B cell (primary cell): ENCODE data around the gene PLEKHM3. TPM values are rescaled to one million over a fixed set of nuclear protein-coding genes. Genes with fewer than 3 reads are reported as not detected.

ENCODE experiments used
- ATAC-seq: fragments of 200-7000 bp; cut with Tn5 transposase; one replicate; pipeline ENCODE4 v1.10.0; 2021; ENCODE audit warnings: low read depth, mild to moderate bottlenecking, moderate number of reproducible peaks, moderate library complexity
- CTCF ChIA-PET: fragments of 350-600 bp; sonication (Branson Sonifier 250); formaldehyde crosslinking; loops from one replicate; lab custom pipeline; 2021; ENCODE audit warnings: antibody characterized with exemption, inconsistent platforms; lab: Charles Lee
- POLR2A ChIA-PET: fragments of 350-600 bp; sonication (Branson Sonifier 250); formaldehyde crosslinking; loops from one replicate; lab custom pipeline; 2021; ENCODE audit warnings: antibody characterized with exemption; lab: Charles Lee
- DNase-seq: peaks from one replicate; pipeline ENCODE4 v3.0.0; 2013
- H2AFZ ChIP-seq: 2 replicates; pipeline ENCODE4 v1.6.1; 2012; ENCODE audit warnings: mild to moderate bottlenecking, low read depth, low read length; ENCODE audit not compliant: insufficient read depth, poor library complexity, severe bottlenecking
- H3K27ac ChIP-seq, 2 donors: 1 replicate in 1 of 2; 2 replicates in 1 of 2; pipeline ENCODE4 v1.5.1; 2012 to 2013; ENCODE audit warnings: low read length in 2 of 2, mild to moderate bottlenecking in 2 of 2, moderate library complexity in 1 of 2
- H3K27me3 ChIP-seq, 4 experiments: fragments of 200-600 bp in 1 of 4; sonication (generic) in 1 of 4; replicated peaks in 1 of 4; 1 replicate in 2 of 4; 2 replicates in 2 of 4; pipeline versions ENCODE4 v1.6.1 to v1.7.0; 2013 to 2016; ENCODE audit warnings: low read length in 3 of 4, mild to moderate bottlenecking in 2 of 4, mixed read lengths in 1 of 4, moderate library complexity in 1 of 4; ENCODE audit not compliant: insufficient read depth in 4 of 4, control insufficient read depth in 3 of 4; ENCODE audit errors: control extremely low read depth in 1 of 4
- H3K36me3 ChIP-seq, 2 experiments: replicated peaks in 1 of 2; 1 replicate in 1 of 2; 2 replicates in 1 of 2; pipeline versions ENCODE4 v1.6.1 to v1.7.1; 2013; ENCODE audit warnings: low read length in 1 of 2; ENCODE audit not compliant: insufficient read depth in 2 of 2, control insufficient read depth in 1 of 2; ENCODE audit errors: control extremely low read depth in 1 of 2, extremely low read depth in 1 of 2
- H3K4me1 ChIP-seq, 2 donors: fragments of 200-600 bp in 1 of 2; sonication (generic) in 1 of 2; 1 replicate in 1 of 2; 2 replicates in 1 of 2; pipeline versions ENCODE4 v1.5.1 to v1.6.1; 2013 to 2017; ENCODE audit warnings: low read length in 2 of 2; ENCODE audit not compliant: control insufficient read depth in 2 of 2, insufficient read depth in 2 of 2
- H3K4me2 ChIP-seq: replicated peaks from 2 replicates; pipeline ENCODE3; 2012; ENCODE audit warnings: mild to moderate bottlenecking, low read depth, low read length; ENCODE audit not compliant: poor library complexity, severe bottlenecking
- H3K4me3 ChIP-seq, 5 experiments: fragments of 200-600 bp in 1 of 5; sonication (generic) in 1 of 5; 1 replicate in 3 of 5; 2 replicates in 2 of 5; pipeline versions ENCODE4 v1.5.1 to v1.7.0; 2011 to 2016; ENCODE audit warnings: low read length in 4 of 5, mild to moderate bottlenecking in 4 of 5, low read depth in 2 of 5, control low read depth in 1 of 5, moderate library complexity in 1 of 5; ENCODE audit not compliant: insufficient read depth in 1 of 5; ENCODE audit errors: control extremely low read depth in 1 of 5, extremely low read depth in 1 of 5
- H3K79me2 ChIP-seq: fragments of 200-600 bp; sonication (generic); one replicate; pipeline ENCODE4 v1.6.0; 2016; ENCODE audit warnings: low read length; ENCODE audit not compliant: control insufficient read depth, insufficient read depth
- H3K9ac ChIP-seq: fragments of 200-600 bp; sonication (generic); 2 replicates; pipeline ENCODE4 v1.6.1; 2017; ENCODE audit warnings: mild to moderate bottlenecking, low read length, moderate library complexity
- H3K9me3 ChIP-seq, 3 donors: one replicate each; pipeline versions ENCODE4 v1.6.1 to v1.7.1; 2013; ENCODE audit warnings: low read length in 2 of 3; ENCODE audit not compliant: control insufficient read depth in 2 of 3, insufficient read depth in 1 of 3; ENCODE audit errors: control extremely low read depth in 1 of 3
- H4K20me1 ChIP-seq: 2 replicates; pipeline ENCODE4 v1.6.0; 2012; ENCODE audit warnings: mild to moderate bottlenecking, low read length; ENCODE audit not compliant: insufficient read depth, control insufficient read depth, poor library complexity, severe bottlenecking
- H3K27ac Mint-ChIP-seq: one replicate; pipeline ENCODE4 v1.8.0; 2021; ENCODE audit warnings: mixed read lengths
- H3K27me3 Mint-ChIP-seq: one replicate; pipeline ENCODE4 v1.8.0; 2021; ENCODE audit warnings: mixed read lengths
- H3K4me1 Mint-ChIP-seq: one replicate; pipeline ENCODE4 v1.8.0; 2021; ENCODE audit warnings: mixed read lengths
- H3K4me3 Mint-ChIP-seq: one replicate; pipeline ENCODE4 v1.8.0; 2021; ENCODE audit warnings: mixed read lengths
- H3K9me3 Mint-ChIP-seq: one replicate; pipeline ENCODE4 v1.8.0; 2022; ENCODE audit warnings: mixed read lengths; ENCODE audit not compliant: insufficient read depth
- EZH2 ChIP-seq: IDR thresholded peaks from 2 replicates; pipeline ENCODE4 v1.6.1; 2012; ENCODE audit warnings: borderline replicate concordance, low read depth, mild to moderate bottlenecking, moderate library complexity, low read length; ENCODE audit not compliant: insufficient read depth, poor library complexity, severe bottlenecking
- whole genome bisulfite sequencing: methylation state at CpG from one replicate; pipeline ENCODE4 v1.1.5; 2013; ENCODE audit warnings: missing lambda C conversion rate; ENCODE audit not compliant: insufficient coverage; 5-methylcytosine and 5-hydroxymethylcytosine counted together
- intact Hi-C: fragments of 100-400 bp; cut with micrococcal nuclease; formaldehyde crosslinking; loops from one replicate; pipeline ENCODE4 v1.10.0; 2022
- polyA plus RNA-seq: library from polyadenylated mRNA; depleted of rRNA; stranded (reverse); fragments of >200 nt; gene quantifications from 2 replicates; pipeline ENCODE4 v1.2.3, GENCODE V29; 2012
- total RNA-seq, 2 donors: library from RNA; stranded (reverse); fragments of 120-200 nt in 1 of 2; gene quantifications; 1 replicate in 1 of 2; 2 replicates in 1 of 2; pipeline versions ENCODE4 v1.2.3 to v1.2.4, GENCODE V29; 2013 to 2022
- TF ChIP-seq, protein P1 (sequence below): fragments of 200-600 bp; IDR thresholded peaks from one replicate; pipeline ENCODE4 v1.8.0; 2022; ENCODE audit warnings: antibody characterized with exemption, mild to moderate bottlenecking

The PLEKHM3 gene
- total and polyA plus RNA-seq, 2 donors (not counting 1 experiment from before 2014, with no cell fraction given) = 4.0 to 17.7 TPM

DNA sequence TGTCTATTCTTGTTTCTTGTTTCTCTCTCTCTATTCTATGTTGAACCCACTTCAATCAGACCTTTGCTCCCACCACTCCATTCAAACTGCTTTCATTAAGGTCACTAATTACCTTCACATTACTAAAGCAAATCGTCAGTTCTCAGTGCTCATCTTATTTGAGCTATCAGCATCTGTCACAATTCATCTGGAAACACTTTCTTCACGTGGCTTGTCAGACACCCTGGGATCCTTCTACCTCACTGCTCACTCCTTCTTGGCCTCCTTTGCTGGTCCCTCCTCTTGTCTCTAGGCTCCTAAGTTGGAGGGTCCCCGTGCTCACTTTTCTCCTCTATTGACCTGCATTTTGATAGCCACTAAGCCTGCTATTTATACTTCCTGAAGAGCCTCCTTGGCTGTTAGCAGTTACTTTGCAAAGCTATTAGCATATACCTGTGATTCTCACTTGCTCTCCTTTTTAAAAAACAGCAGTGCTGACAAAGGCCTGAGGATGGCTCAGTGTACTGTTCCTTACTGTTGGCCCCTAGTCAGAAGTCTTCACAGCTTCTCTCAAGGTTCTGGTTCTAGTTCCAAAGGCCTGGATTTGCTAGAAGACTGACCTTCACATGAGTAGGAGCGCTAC lies 80.2 kb downstream of the PLEKHM3 start:
- intact Hi-C loops = no loop called here
- TF ChIP-seq, protein P1, sequence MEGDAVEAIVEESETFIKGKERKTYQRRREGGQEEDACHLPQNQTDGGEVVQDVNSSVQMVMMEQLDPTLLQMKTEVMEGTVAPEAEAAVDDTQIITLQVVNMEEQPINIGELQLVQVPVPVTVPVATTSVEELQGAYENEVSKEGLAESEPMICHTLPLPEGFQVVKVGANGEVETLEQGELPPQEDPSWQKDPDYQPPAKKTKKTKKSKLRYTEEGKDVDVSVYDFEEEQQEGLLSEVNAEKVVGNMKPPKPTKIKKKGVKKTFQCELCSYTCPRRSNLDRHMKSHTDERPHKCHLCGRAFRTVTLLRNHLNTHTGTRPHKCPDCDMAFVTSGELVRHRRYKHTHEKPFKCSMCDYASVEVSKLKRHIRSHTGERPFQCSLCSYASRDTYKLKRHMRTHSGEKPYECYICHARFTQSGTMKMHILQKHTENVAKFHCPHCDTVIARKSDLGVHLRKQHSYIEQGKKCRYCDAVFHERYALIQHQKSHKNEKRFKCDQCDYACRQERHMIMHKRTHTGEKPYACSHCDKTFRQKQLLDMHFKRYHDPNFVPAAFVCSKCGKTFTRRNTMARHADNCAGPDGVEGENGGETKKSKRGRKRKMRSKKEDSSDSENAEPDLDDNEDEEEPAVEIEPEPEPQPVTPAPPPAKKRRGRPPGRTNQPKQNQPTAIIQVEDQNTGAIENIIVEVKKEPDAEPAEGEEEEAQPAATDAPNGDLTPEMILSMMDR = no peak
- no peak for TF ChIP-seq EZH2
- Histone ChIP-seq H3K4me1 (no peaks in the 10 kb centered on the region), H3K36me3 (peaks cover 7 to 12% of the 10 kb centered on the region in 2 experiments), H3K27ac (no peak overlapping the region), H3K9me3 (no peaks in the 10 kb centered on the region), H4K20me1 (no peaks in the 10 kb centered on the region), H3K4me2 (no peak overlapping the region), H3K79me2 (peaks cover 2% of the 10 kb centered on the region), H3K27me3 (no peaks in the 10 kb centered on the region), H3K4me3 (no peak overlapping the region), H3K9ac (no peak overlapping the region), H2AFZ (no peak overlapping the region)
- ATAC-seq (no peak), DNase-seq (no peak)
- ChIA-PET CTCF (no interaction called here), POLR2A (no interaction called here)
- Mint-ChIP-seq H3K27me3 (no peaks in the 10 kb centered on the region), H3K27ac (no peak overlapping the region), H3K9me3 (no peaks in the 10 kb centered on the region), H3K4me3 (no peak overlapping the region), H3K4me1 (no peaks in the 10 kb centered on the region)
- 100% methylated on average over 4 of the region's 4 CpGs for WGBS

DNA sequence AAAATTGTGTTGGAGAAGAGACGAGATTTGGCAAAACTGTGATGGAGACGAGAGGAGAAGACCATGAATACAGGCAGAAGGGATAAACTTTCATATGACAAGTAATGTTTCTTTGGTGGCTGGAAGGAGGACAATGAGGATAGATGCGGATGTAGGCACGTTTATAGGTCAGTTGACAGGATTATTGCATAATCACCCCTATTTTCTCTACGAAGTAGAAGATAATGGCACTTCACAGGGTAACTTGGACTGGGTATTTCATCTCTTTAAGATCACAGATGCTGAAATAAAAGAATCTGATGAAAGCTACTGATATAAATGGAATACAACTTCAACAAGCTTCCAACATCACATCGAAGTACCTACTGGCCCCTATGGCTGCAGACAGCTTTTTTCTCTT lies 81.0 kb downstream of the PLEKHM3 start:
- intact Hi-C loops = no loop called here
- H3K9me3 ChIP-seq = no peaks in the 10 kb centered on the region
- DNase-seq = no peak
- H3K27ac ChIP-seq = no peak overlapping the region
- H3K9ac ChIP-seq = no peak overlapping the region
- H3K4me1 ChIP-seq = no peaks in the 10 kb centered on the region
- POLR2A ChIA-PET = no interaction called here
- H4K20me1 ChIP-seq = no peaks in the 10 kb centered on the region
- H3K36me3 ChIP-seq = peaks cover 6 to 12% of the 10 kb centered on the region in 2 experiments
- TF ChIP-seq EZH2 = no peak
- TF ChIP-seq, protein P1 = no peak
- WGBS = 100% methylated on average over 2 of the region's 6 CpGs
- no peaks in the 10 kb centered on the region for H3K27me3 ChIP-seq
- Mint-ChIP-seq H3K27me3 (no peaks in the 10 kb centered on the region), H3K4me1 (no peaks in the 10 kb centered on the region), H3K4me3 (no peak overlapping the region), H3K9me3 (no peaks in the 10 kb centered on the region), H3K27ac (no peak overlapping the region)
- no peak overlapping the region for H3K4me2 ChIP-seq
- no peaks in the 10 kb centered on the region for H3K79me2 ChIP-seq
- CTCF ChIA-PET = interaction anchor here (0.8 kb wide), 1 partner anchor 85 kb away, joined by 4 read pairs; no protein-coding TSS in a partner anchor
- no peak overlapping the region for H2AFZ ChIP-seq
- H3K4me3 ChIP-seq = no peak overlapping the region
- ATAC-seq = no peak
